ENCODE measurements around the gene KRTAP29-1. TPM values are rescaled to one million over a fixed set of nuclear protein-coding genes. Genes with fewer than 3 reads are reported as not detected.
"Not testable (repeated sequence)": the region's sequence is repeated elsewhere in the genome, so short reads cannot be mapped to it uniquely, and the experiment has no call there.

KRTAP29-1 gene
- total and polyA plus RNA-seq, 11 donors = not detected

- ATAC-seq = no peak
- H3K36me3 ChIP-seq = no peaks in the 10 kb centered on the region
- peaks cover 0 to 10% (median 0%) of the 10 kb centered on the region in 9 donors for H3K27me3 ChIP-seq
- WGBS, 4 donors = 51 to 55% (median 54%) methylated on average over 1 of the region's 1 CpG; no CpG with 5 or more reads in 1 of the 4 donors
- H3K4me1 ChIP-seq = no peaks in the 10 kb centered on the region
- intact Hi-C loops (cut with DNase I) = no loop called here
- no peak overlapping the region for H3K27ac ChIP-seq
- TF ChIP-seq CTCF (IDR thresholded peaks at IDR 0.05) (no peak), POLR2A (IDR thresholded peaks at IDR 0.05) (no peak)
- no peak overlapping the region for H3K4me3 ChIP-seq
- no peaks in the 10 kb centered on the region for H3K9me3 ChIP-seq
- no peak for DNase-seq
Observed at GRCh38 chr17:41271858-41272257, 30.8 kb downstream of the KRTAP29-1 start.

- WGBS, 4 donors = 47% methylated on average over 1 of the region's 1 CpG; no CpG with 5 or more reads in 3 of the 4 donors
- DNase-seq; H3K4me3 ChIP-seq; H3K36me3 ChIP-seq; H3K9me3 ChIP-seq; H3K27me3 ChIP-seq; intact Hi-C loops (cut with DNase I); H3K4me1 ChIP-seq; H3K27ac ChIP-seq; ATAC-seq: not testable (repeated sequence)
Observed at GRCh38 chr17:41271323-41271722, 31.3 kb downstream of the KRTAP29-1 start.

DNA sequence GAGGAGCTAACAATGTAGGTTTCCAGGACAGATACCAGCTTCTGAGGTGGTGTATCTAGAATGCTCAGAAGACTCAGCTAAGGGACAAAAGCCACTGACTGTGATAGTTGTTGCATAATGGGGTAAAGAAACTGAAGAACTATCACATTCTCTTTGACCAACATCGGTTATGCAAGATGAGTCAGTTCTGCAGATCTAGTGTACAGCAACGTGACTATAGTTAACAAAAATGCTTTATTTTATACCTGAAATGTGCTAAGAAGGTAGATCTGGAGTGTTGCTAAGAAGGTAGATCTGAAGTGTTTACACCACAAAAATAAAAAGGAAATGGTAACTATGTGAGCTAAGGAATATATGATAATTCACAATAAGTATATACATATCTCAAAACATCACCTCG is 34.9 kb downstream of the KRTAP29-1 start:
- no peaks in the 10 kb centered on the region for H3K9me3 ChIP-seq
- ATAC-seq (no peak), DNase-seq (no peak)
- H3K4me1 ChIP-seq = no peaks in the 10 kb centered on the region
- no peak overlapping the region for H3K4me3 ChIP-seq
- TF ChIP-seq POLR2A (IDR thresholded peaks at IDR 0.05) = no peak
- TF ChIP-seq CTCF (IDR thresholded peaks at IDR 0.05) = no peak
- no peak overlapping the region for H3K27ac ChIP-seq
- H3K36me3 ChIP-seq = no peaks in the 10 kb centered on the region
- intact Hi-C loops (cut with DNase I) = loop anchor here in 1 of 10 donors (10.0 kb wide), 1 partner anchor 57 kb away; no protein-coding TSS in a partner anchor
- WGBS, 4 donors = 84 to 91% (median 87%) methylated on average over 3 of the region's 3 CpGs; no CpG with 5 or more reads in 1 of the 4 donors
- H3K27me3 ChIP-seq = peaks cover 0 to 11% (median 0%) of the 10 kb centered on the region in 9 donors

- H3K4me1 ChIP-seq = no peaks in the 10 kb centered on the region
- peaks cover 0 to 15% (median 0%) of the 10 kb centered on the region in 9 donors for H3K27me3 ChIP-seq
- DNase-seq (no peak), ATAC-seq (no peak)
- no peak within 1 kb of the TSS for H3K4me3 ChIP-seq
- H3K9me3 ChIP-seq = no peaks in the 10 kb centered on the region
- no peak for TF ChIP-seq POLR2A (IDR thresholded peaks at IDR 0.05)
- no peak for TF ChIP-seq CTCF (IDR thresholded peaks at IDR 0.05)
- intact Hi-C loops (cut with DNase I) = loop anchor here in 2 of 10 donors (2.0 to 10.0 kb wide), 2 partner anchors 16 to 60 kb away; no protein-coding TSS in a partner anchor
- H3K27ac ChIP-seq = no peak within 1 kb of the TSS
- H3K36me3 ChIP-seq = no peaks in the 10 kb centered on the region
- 39 to 61% (median 47%) methylated on average over 2 of the region's 2 CpGs for WGBS, 4 donors
Observed at GRCh38 chr17:41265078-41265477, 37.6 kb downstream of the KRTAP29-1 start, which contains the start of gene KRTAP9-6. Gene KRTAP9-6, plus strand, starts transcription at chr17:41265378. Its CDS starts 0 bp downstream, at chr17:41265378.

DNA sequence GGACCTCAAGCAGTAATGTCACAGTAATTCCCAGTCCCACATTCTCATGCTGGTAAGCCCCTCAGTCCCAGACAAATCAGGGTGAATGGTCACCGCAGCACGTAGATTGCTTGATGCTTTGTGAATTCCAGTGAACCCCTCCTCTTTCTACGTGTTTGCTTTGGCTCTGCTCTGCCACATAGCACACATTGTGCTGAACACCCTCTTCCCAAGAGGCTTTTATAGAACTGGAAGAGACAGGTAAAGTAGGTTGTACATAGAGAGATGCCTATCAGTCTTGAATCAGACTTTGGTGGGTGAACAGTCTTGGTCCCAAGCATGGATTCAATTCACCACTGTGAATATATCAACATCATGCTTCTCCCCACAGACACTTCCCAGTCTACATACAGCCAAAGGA is 38.1 kb downstream of the KRTAP29-1 start:
- no peak for ATAC-seq
- intact Hi-C loops (cut with DNase I) = loop anchor here in 2 of 10 donors (2.0 to 10.0 kb wide), 2 partner anchors 16 to 60 kb away; no protein-coding TSS in a partner anchor
- Histone ChIP-seq H3K4me1 (no peaks in the 10 kb centered on the region), H3K27ac (no peak overlapping the region), H3K27me3 (peaks cover 0 to 15% (median 2%) of the 10 kb centered on the region in 9 donors), H3K9me3 (no peaks in the 10 kb centered on the region), H3K36me3 (no peaks in the 10 kb centered on the region), H3K4me3 (no peak overlapping the region)
- TF ChIP-seq CTCF (IDR thresholded peaks at IDR 0.05) (no peak), POLR2A (IDR thresholded peaks at IDR 0.05) (no peak)
- no peak for DNase-seq
- 72 to 77% (median 76%) methylated on average over 3 of the region's 3 CpGs for WGBS, 4 donors
